ENCODE results near the gene USP31.

The USP31 gene, protein sequence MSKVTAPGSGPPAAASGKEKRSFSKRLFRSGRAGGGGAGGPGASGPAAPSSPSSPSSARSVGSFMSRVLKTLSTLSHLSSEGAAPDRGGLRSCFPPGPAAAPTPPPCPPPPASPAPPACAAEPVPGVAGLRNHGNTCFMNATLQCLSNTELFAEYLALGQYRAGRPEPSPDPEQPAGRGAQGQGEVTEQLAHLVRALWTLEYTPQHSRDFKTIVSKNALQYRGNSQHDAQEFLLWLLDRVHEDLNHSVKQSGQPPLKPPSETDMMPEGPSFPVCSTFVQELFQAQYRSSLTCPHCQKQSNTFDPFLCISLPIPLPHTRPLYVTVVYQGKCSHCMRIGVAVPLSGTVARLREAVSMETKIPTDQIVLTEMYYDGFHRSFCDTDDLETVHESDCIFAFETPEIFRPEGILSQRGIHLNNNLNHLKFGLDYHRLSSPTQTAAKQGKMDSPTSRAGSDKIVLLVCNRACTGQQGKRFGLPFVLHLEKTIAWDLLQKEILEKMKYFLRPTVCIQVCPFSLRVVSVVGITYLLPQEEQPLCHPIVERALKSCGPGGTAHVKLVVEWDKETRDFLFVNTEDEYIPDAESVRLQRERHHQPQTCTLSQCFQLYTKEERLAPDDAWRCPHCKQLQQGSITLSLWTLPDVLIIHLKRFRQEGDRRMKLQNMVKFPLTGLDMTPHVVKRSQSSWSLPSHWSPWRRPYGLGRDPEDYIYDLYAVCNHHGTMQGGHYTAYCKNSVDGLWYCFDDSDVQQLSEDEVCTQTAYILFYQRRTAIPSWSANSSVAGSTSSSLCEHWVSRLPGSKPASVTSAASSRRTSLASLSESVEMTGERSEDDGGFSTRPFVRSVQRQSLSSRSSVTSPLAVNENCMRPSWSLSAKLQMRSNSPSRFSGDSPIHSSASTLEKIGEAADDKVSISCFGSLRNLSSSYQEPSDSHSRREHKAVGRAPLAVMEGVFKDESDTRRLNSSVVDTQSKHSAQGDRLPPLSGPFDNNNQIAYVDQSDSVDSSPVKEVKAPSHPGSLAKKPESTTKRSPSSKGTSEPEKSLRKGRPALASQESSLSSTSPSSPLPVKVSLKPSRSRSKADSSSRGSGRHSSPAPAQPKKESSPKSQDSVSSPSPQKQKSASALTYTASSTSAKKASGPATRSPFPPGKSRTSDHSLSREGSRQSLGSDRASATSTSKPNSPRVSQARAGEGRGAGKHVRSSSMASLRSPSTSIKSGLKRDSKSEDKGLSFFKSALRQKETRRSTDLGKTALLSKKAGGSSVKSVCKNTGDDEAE (N-terminal part only)

DNA sequence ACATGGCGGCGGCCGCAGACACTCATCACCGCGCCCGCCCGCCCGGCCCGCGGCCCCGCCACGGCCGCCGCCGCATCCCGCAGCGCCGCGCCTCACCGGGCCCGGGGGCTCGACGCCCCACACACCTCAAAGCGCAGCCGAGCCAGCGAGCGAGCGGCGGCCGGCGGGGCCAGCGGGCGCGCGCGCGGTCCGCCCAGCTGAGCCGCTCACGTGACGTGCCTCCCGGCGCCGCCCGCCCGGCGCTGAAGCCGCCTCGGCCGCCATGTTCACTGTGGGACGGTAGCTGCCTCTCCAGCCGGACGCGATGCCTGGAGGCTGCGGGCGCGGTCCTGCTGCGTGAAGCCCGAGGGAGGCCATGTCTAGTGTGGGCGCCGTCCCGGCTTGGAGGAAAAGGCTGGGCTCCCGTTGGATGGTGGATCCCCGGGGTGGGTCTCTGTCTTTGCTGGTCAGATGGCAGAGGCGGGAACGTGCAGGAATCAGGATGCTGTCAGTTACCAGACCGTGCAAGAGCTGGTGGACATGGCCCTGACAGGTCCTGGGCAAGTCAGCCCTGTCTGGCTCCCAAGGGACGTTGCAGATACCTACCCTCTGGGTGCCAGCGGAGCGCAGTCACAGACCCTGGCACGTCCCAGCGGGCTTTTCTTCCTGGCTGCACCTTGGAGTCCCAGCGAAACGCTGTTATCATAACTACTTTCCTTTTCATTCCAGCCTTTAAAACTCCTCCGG, at the start of gene USP31:
USP31 (minus strand) TSS at position 186 of the 726 bp plus-strand sequence; CDS start at position 4, 182 bp downstream.
- peak; percentile 96 for DNase-seq

DNA sequence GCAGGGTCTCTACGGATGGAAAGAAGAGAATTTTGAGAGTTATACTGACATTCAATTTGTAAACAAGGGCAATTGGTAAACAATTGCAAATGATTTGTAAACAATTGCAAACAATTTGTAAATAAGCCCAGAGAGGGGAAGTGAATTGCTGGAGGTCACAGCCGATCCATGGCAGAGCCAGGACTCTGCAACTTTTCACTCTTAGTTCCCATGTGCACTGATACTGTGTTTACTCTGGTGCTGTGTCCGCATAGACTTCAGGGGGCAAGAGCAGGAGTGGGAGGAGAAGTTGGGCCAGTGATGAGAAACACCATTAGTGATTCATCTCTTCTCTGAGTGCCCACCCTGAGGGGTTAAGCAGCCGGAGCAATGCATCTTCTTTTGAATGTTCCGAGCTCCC, 47.3 kb upstream of the USP31 start:
- DNase-seq, result no peak

DNA sequence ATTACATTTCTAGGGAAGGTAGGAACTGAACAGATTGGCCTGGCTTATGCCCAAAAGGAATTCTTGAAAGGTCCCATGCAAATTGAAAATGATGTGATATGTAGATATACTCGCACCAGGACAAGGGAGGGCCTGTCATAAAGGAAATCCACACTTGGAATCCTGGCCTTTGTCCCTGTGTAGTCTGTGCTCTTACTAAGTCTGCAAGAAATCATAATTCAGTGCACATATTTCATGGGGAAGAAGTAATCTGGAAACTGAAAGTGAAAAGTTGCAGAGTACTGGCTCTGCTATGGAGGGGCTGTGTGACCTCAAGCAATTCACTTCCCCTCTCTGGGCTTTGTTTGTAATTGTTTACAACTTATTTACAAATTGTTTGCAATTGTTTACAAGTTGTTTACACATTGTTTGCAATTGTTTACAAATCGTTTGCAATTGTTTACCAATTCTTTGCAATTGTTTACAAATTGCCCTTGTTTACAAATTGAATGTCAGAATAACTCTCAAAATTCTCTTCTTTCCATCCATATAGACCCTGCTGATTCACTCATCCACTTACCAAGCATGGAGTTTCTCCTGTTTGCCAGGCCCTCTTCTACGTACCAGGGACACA, 46.2 kb upstream of the USP31 start:
- DNase-seq, result no peak

DNA sequence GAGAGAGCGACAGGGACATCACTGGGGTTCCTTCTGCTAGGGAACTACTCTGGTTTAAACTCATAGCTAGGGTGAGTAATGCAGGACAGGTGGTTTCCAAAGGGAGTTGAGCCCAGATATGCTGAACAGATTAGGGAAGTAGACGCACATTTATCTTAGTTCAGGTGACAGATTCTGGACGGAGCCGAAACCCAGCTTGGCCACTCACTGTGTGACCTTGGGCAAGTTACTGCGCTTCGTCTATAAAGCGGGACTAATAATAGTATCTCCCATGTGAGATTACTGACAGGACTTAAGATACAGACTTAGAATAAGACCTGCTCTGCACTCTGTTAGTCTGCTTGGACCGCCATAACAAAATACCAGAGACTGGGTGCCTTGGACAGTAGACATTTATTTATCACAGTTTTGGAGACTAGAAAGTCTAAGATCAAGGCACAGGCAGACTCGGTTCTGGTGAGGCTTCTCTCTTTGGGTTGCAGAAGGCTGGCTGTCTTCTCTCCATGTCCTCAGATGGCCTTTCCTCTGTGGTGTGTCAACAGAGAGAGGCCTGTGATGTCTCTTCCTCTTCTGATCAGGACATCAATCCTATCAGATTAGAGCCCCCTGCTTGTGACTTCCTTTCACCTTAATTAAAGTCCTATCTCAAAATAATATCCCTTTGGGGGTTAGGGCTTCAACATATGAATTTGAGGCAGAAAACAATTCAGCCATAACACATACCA, 45.4 kb upstream of the USP31 start:
- no peak for DNase-seq

DNA sequence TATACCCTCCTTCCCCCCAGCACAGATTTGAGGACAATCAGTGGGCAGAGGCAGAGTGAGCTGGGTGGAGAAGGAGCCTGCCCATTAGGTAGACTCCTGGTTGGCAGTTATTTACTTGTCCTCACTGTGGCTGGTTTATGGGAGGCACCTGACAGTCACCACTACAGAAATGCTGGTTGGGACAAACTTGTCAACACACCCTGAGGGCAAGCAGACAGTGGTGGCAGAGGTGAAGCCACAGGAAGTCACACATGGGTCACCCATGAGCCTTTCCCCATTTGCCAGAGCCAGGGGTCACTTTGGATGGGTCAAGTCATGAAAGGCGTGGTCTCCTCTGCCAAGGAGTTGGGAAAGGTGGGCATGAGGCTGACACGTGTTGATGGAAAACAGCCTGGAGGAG, 39.7 kb upstream of the USP31 start:
- no peak for DNase-seq

DNA sequence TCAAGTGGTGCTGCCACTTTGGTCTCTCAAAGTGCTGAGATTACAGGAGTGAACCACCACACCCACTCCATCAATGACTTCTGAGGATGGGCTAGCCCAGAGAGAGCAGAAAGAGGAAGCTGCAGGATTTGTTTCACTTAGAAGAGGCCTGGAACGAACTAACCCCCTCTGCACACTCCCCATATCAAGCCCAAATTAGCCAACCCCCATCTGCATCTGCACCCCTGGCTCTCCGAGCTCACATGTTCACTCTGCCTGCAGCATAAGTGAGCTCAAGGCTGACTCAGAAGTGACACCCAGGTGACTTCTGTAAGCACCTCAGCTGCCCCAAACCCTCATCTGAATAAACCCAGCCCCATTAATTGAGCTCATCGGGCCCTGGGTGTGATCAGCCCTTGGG, 38.1 kb upstream of the USP31 start:
- DNase-seq, result no peak

DNA sequence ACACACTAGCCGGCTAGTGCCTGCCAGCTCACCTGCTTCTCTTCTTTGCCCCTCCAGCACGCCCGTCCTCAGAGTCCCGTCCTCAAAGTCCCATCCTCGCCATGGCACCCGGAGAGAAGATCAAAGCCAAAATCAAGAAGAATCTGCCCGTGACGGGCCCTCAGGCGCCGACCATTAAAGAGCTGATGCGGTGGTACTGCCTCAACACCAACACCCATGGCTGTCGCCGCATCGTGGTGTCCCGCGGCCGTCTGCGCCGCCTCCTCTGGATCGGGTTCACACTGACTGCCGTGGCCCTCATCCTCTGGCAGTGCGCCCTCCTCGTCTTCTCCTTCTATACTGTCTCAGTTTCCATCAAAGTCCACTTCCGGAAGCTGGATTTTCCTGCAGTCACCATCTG, 36.9 kb upstream of the USP31 start:
- DNase-seq, result no peak

DNA sequence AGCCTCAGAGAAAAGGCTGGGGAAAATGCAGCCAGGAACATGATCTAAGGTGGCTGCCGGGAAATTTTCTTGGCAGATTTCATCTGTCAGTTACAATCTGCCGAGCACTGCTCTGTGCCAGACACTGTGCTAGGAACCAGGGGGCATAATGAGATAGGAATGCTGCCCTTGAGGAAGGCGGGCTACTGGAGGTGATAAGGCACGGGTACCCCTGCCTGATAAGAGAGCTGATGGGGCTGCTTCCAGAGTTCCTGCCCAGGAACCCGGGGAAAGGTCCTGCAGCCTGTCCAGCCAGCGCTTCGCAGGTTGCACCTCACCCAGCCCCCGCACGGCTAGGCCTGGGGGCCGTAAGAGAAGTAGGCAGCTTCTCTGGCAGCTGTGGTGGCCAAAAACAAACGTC, 36.4 kb upstream of the USP31 start:
- no peak for DNase-seq

DNA sequence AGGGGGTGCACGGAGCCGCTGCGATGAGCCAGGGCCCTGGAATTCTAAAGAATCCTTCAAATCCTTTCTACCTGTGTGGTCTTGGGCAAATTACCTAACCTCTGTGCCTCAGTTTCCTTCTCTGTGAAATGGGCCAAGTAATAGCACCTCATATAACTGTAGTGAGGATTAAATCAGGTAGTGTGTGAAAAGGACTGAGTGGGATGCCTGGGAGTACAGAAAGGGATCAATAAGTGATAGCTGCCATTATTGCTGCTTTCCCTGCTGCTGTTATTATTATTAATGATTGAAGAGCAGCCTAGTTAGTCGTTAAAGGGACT, 34.3 kb upstream of the USP31 start:
- no peak for DNase-seq

DNA sequence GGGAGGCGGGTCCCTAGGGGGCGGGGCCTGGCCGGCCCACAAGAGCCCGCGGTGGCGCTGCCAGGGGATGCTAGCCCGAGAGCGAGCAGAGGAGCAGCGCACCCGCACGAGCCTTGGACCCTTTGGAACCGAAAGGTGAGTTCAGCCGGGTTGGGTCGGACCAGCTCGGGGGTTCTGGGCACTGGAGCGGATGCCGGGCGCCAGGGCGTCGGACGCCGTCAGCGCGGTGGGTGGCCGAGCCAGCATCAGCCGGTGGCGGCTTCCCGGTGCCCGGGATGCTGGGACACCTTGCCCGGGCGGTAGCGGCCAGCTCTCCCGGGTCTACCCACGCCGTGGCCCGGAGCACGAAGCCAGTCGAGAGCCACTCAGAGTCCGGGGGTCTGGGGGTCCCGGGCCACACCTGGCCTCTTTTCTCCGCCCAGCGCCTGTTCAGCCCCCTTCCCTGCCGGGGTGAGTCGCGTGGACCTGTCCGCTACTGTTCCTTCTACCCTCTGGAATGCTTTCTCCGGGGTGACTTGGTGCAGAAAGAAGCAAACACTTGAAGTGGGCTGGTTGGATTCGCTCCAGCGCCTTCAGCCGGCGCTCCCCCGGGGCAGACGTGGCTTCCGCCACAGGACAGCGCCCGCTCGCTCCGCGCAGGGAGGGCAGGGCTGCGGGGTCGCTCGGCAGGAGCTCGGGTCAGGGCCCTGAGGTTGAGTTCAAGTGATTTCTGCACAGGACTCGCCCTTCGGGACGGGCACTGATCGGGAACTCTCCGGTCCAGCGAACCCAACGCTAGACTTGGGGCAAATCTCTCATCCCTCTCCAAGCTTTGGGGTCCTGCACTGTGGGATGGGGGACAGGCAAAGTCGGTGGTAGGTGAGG, 33.7 kb upstream of the USP31 start, which contains the start of gene SCNN1G:
SCNN1G (plus strand) TSS at position 67 of the 864 bp plus-strand sequence. CDS start 3,527 bp downstream, outside the sequence.
- no peak for DNase-seq

DNA sequence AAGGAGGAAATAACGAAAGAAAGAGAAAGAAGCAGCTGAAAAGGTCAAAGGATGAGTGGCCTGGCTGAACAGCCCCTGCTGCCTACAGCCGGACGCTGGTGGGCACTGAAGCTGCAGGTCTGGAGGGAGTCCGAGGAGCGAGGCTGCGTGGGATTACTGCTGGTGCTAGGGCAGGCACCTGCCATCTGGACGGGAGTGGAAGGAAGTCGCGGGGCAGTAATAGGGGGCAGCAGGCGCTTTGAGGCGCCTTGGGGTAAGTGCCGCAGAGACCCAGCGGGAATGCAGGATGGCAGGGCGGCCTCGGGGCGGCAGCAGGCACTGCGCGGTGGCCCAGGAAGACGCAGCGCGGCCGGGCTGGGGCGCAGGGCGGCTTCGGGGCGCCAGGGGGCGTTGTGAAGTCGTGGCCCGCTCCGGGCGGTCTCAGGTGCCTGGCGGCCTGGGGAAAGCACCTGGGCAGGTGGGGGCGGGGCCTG, 33.0 kb upstream of the USP31 start:
- DNase-seq, result peak; percentile 86

DNA sequence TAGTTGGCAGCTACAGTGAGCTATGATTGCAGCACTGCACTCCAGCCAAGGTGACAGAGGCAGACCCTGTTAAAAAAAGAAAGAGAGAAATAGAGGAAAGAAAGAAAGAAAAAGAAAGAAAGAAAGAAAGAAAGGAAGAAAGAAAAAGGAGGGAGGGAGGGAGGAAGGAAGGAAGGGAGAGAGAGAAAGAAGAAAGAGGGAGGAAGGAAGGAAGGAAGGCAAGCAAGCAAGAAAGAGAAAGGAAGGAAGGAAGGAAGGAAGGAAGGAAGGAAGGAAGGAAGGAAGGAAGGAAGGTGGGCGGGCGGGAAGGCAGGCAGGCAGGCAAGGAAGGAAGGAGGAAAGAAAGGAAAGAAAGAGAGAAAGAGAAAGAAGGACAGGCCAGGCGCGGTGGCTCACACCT, 32.3 kb upstream of the USP31 start:
- no peak for DNase-seq

DNA sequence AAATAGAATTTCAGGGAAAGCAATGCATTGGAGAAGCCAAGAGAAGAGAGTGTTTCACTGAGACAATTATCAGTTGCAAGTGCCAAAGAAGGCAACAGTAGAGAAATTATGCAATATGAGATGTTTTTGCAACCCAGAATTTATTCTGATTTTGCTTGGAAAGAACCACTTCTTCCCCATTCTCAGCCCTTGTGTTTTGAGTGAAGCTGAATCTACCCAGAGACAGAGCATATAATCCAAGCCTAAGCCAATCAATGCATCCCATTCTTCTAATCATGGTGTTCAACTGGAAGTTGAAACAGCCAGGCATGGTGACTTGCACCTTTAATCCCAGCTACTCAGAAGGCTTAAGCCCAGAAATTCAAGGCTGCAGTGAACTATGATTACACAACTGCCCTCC, 26.4 kb upstream of the USP31 start:
- no peak for DNase-seq

DNA sequence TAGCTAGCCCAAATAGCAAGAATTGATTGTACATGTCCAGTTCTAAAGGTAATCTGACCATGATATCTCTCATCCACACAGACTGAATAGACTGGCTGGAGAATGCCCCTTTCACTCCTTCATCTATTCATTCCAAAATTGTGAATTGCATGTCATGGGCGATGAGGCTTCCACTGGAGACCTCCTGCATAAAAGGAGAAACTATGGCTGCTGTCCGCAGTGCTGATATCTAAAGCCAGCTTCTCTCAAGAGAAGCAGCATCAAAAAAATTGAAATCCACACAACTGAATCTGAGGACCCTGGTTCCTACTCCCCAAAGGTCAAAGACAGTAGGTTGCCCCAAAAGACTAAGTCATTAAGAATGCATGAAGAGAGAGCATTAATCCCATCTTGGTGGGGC, 25.4 kb upstream of the USP31 start:
- peak; percentile 36 for DNase-seq

DNA sequence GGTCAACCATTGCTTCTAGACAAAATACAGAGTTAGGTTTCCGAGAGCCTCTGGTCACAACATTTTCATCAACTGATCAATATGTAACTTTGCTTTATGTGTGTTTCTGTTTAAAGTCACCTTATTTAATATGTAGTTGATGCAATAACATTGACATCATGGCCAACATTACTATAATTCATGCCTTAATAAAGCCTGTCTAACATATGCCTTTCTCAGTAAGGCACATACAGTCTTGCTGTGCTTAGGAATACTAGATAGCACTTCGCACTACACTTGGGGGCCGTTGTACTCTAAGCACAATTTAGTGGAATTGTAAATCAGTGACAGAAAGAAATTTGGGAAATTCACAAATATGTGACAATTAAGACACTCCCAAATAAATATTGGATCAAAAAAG, 23.7 kb upstream of the USP31 start:
- no peak for DNase-seq

DNA sequence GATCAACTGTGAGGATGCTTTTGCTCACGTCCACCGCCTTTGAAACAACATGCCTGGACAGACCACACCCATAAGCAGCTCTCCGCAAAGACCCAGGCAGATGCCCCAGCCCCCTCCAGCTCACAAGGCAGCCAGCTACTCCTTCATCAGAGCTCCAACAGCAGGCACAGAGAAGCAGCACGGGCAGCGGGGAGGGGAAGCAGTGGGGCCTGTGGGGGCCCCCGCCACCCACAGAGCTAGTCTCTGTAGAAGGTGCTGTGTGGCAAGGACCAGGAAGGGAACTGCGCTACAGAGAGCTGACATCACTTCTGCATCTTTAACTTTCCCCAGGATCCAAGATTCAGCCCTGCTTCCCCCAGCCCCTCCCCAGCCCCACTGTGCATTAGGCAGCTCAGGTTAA, 23.3 kb upstream of the USP31 start:
- DNase-seq, result no peak

DNA sequence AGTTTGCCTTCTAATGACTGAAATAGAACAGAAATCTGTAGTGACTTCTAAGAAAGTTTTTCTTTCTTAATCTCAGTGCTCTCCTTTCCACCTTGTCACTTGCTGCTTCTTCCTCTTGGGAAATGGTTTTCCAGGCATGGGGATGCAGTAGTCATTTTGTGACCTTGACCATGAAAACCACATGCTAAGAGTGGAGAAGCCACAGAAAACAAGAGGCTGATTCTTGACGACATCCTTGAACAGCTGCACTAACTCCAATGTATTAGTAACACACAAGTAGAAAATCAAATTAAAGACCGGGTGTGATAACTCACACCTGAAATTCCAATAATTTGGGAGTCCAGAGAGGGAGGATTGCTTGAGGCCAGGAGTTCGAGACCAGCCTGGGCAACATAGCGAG, 15.5 kb upstream of the USP31 start:
- DNase-seq, result no peak

DNA sequence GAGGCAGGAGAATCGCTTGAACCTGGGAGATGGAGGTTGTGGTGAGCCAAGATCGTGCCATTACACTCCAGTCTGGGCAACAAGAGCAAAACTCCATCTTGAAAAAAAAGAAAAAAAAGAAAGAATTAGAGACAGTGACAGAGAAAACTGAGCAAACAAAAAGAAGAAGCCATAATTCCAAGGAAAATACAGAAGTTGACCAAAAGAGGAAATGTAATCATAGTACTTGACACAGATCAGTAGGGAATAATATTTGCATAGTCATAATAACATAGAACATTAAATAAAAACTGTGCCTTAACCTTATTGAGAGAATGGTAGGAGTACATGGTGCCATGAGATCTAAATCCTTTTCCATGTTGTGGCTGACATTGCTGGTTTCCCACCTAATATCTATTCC, 14.7 kb upstream of the USP31 start:
- DNase-seq, result no peak

DNA sequence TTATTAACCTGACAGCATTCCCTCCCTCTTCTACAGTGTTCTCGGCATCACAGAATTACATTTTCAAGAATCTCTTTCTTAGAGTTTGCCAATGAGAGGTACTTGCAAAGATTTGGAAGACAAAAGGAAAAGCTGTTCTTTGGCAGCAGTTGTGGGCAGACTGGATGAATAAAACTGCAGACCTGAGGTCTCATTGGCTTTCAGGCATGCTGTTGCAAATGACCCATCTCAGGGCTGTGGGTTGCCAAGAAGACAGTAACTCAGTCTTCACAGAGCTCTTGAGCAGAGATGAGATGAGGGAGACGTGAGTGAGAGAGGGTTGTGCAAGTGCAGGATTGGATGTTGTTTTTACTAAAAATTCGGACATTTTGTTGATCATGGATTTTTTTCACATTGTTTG, 11.3 kb upstream of the USP31 start:
- DNase-seq, result no peak

DNA sequence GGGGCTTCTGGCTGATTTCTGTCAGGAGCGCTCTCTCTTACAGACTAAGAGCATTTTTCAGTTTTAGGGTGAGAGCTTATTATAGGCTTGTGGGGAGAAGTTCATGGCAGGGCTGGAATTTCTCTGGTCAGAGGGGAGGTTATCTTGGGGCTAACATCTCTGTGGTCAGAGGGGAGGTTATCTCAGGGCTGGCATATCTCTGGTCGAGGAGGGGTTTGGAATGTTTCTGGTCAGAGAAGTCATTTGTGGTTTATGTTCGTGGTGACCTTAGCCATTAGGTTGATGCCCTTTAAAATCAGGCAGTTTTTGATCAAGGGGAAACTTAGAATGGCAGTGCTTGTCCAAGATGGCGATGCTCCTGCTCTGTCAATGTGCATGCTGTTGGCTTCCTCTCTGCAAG, 10.8 kb upstream of the USP31 start:
- no peak for DNase-seq

All from hematopoietic multipotent progenitor cell treated with erythropoietin and hydrocortisone succinate and interleukin-3 and kit ligand, for 6 days (in vitro differentiated cells).